A549 (cell line): Measurements from ENCODE around the gene GPR89B.

ENCODE experiments used
- CBX2 ChIP-seq: fragments of 200-600 bp; sonication (generic); IDR thresholded peaks from 2 replicates; pipeline ENCODE4 v1.6.1; 2016; ENCODE audit warnings: low read depth, mild to moderate bottlenecking, borderline replicate concordance
- EHMT2 ChIP-seq: fragments of 200-600 bp; sonication (generic); IDR thresholded peaks from 2 replicates; pipeline ENCODE4 v1.6.1; 2016; ENCODE audit warnings: antibody characterized with exemption, low read depth, mild to moderate bottlenecking, moderate library complexity
- ESRRA ChIP-seq: fragments of 150-350 bp; IDR thresholded peaks from 2 replicates; pipeline ENCODE4 v1.6.1; 2014; ENCODE audit warnings: mild to moderate bottlenecking, low read length, borderline replicate concordance
- POLR2A ChIP-seq: IDR thresholded peaks from 2 replicates; pipeline ENCODE4 v1.6.1; 2012; ENCODE audit warnings: mild to moderate bottlenecking, low read length
- TF ChIP-seq, protein P1 (sequence below): fragments of 450-650 bp; IDR thresholded peaks from 2 replicates; pipeline ENCODE4 v1.6.1; 2014; ENCODE audit warnings: antibody characterized with exemption
- TF ChIP-seq, protein P2 (sequence below): fragments of >200 bp; sonication (Bioruptor Twin); formaldehyde crosslinking; IDR thresholded peaks from 3 replicates; pipeline ENCODE4 v1.5.1; 2016
- TF ChIP-seq, protein P3 (sequence below): fragments of >200 bp; sonication (Bioruptor Twin); formaldehyde crosslinking; IDR thresholded peaks from 3 replicates; pipeline ENCODE4 v1.6.1; 2016

DNA sequence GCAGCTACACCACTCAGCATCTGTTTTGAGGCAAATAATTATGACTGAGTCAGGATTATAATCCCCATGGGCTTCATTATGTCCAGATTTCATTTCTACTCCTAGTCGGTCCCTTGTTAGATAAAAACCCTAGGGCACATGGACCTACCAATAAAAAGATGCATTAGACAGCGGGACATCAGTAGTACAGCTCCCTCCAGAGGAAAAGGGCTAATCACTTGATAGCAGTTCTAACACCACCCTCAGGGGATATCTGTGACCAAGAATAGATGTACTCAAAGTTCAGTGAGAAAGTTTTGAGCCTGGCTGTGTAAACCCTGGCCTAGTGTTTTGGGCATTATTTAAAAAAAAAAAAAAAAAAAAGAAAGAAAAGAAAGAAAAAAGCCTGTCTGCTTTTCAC is 15.7 kb upstream of the GPR89B start:
- TF ChIP-seq, protein P1, sequence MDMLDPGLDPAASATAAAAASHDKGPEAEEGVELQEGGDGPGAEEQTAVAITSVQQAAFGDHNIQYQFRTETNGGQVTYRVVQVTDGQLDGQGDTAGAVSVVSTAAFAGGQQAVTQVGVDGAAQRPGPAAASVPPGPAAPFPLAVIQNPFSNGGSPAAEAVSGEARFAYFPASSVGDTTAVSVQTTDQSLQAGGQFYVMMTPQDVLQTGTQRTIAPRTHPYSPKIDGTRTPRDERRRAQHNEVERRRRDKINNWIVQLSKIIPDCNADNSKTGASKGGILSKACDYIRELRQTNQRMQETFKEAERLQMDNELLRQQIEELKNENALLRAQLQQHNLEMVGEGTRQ = no peak
- TF ChIP-seq, protein P2, sequence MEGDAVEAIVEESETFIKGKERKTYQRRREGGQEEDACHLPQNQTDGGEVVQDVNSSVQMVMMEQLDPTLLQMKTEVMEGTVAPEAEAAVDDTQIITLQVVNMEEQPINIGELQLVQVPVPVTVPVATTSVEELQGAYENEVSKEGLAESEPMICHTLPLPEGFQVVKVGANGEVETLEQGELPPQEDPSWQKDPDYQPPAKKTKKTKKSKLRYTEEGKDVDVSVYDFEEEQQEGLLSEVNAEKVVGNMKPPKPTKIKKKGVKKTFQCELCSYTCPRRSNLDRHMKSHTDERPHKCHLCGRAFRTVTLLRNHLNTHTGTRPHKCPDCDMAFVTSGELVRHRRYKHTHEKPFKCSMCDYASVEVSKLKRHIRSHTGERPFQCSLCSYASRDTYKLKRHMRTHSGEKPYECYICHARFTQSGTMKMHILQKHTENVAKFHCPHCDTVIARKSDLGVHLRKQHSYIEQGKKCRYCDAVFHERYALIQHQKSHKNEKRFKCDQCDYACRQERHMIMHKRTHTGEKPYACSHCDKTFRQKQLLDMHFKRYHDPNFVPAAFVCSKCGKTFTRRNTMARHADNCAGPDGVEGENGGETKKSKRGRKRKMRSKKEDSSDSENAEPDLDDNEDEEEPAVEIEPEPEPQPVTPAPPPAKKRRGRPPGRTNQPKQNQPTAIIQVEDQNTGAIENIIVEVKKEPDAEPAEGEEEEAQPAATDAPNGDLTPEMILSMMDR = no peak
- TF ChIP-seq CBX2 (no peak), EHMT2 (no peak), POLR2A (no peak), ESRRA (no peak)
- TF ChIP-seq, protein P3, sequence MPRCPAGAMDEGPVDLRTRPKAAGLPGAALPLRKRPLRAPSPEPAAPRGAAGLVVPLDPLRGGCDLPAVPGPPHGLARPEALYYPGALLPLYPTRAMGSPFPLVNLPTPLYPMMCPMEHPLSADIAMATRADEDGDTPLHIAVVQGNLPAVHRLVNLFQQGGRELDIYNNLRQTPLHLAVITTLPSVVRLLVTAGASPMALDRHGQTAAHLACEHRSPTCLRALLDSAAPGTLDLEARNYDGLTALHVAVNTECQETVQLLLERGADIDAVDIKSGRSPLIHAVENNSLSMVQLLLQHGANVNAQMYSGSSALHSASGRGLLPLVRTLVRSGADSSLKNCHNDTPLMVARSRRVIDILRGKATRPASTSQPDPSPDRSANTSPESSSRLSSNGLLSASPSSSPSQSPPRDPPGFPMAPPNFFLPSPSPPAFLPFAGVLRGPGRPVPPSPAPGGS = no peak
